CD4-positive, alpha-beta T cell treated with Interleukin-10 for 1 hour (primary cell): ENCODE data around the gene TTC7B.

Experiments used
- DNase-seq: peaks from one replicate; pipeline ENCODE4 v3.0.0-alpha.2; 2020

TTC7B gene

DNA sequence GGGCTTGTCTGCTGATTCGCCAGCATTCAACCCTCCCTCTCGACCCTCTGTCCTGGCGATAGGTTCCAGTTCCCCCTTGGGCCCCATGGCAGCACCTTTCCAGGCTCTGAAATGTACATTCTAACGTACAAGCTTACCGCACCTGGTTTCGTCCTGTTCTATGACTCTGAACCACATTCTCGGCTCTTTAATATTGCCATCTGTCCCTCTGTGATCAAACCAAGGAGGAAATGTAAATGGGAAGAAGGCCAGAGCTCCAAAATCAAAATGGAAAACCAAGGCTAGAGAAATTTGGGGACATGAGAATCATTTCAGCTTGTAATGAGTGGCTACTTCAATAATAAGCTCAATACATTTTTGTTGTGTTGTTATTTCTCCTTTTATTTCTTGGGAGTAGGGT, 117.2 kb downstream of the TTC7B start:
- no peak for DNase-seq

DNA sequence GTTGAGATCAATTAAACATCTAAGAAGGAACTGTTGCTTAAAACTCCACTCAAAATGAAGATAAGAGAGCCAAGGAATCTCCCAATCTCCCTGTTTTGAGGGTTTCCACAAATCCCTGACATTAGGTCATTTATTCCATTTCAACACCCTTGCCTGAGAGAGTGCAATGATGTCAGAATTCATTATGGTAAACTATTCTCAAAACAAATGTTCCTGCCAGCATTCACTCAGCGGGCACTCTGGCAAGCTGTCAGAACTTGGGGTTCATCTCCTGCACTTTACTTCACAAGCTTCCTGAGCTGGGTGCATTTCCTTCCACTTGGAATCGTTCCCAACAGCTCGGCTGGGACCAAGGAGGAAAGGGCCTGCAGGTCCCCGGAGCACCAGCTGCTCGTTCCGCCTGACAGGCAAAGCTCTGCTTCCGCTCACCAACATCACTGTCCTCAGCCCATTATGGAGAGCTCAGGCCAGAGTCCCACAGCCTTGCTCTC, 117.8 kb downstream of the TTC7B start:
- DNase-seq: no peak

DNA sequence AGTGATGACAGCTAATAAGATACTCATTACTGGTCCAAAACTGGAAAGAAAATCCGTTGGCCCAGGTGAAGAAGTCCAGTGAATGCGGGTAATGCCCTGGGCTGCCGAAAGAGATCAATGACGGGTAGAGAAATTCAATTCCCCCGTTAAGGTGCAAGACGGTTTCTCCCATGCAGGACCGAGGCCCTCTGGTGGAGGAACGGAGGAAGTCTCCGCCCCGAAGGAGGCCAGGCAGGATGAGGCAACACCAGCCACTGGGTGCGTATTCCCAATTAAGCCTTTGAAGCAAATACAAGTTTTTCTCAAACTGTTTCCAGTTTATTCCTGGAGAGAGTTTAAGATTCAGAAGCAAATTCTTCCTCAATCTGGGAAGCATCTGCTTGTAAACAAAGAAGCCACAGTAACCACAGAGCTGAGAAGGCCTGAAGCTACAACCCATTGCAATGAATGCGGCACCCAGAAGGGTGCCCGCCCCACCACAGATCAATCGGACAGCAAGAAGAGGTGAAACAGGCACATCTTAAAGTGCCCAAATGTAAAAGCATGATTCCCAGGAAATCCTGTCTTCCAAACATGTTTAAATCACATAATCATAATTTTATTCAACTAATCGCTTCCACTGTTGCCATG, 118.5 kb downstream of the TTC7B start:
- DNase-seq: peak; percentile 77

DNA sequence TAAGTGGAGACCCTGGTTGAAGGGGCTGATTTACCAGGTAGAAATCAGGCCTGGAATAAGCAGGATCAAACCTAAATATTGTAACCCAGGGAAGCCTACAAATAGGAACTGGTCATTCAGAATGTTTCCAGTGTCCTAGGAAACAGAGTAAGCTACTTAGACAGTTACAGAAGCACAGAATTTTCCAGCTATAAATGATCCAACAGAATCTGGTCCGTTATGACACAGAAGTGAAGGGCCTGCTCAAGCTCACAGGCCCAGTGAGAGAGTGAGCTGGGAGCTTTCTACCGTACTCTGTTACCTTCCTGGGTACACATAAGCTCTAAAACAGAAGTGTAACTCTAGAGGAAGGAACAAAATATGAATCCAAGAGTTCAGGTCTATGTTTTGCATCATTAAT, 119.1 kb downstream of the TTC7B start:
- no peak for DNase-seq

DNA sequence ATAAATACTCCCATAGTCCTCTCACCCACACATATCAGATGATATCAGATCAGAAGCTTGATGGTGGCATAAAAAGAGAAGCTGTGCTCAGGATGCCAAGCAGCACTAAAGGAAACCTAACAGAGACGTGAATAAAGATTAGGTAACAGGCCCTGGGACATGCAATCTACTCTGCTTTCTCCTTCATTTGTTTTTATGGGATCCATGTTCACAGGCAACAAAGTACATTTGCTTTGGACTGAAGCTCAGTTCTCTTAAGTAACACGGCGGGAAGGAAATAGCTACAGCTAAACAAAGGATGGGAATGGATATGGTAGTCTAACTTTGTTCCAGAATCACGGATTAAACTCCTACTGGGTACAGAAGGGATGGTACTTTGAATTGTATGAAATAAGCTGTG, 119.5 kb downstream of the TTC7B start:
- no peak for DNase-seq

DNA sequence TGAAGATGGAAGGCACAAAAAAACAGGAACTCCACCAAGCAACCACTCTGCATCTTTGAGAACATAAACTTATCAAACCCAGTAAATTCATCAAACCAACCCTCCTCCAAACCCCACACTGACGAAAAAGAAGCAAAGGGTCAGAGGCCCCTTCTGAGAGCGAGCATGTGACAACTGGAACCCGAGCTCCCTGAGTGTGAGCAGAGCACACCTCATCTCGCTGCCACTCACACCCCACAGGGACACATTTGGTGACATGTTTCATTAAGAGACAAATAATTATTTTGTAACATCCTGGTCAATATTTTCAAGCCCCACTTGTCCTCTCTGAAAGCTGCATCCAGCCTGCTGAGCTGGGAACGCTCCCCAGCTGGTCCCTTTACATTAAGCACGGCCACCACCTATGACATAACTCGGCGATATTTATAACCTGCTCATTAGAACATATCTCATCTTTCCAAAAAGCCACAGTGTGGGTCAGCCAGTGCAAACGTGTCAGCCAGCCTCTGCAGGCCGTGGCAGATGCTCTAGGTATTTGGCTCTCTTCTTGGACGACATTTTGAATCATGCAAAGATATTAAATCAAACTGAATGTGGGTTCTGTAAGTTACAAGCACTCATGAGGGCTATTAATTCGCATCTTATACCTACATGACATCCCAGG, 120.1 kb downstream of the TTC7B start:
- no peak for DNase-seq

DNA sequence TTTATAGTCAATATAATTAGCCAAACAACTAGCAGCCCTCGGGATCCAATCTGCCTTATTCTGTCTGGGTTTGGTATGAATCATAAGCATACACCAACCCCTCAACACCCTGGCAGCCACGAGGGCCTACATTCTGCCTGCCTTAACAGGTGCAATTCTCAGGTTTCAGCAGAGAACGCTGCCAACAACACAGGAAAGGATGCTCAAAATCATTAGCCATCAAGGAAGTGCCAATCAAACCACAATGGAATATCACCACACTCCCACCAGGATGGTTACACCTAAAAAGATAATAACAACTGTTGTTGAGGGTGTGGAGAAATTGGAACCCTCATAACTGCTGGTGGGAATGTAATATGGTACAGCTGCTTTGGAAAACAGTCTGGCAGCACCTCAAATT, 122.8 kb downstream of the TTC7B start:
- no peak for DNase-seq

DNA sequence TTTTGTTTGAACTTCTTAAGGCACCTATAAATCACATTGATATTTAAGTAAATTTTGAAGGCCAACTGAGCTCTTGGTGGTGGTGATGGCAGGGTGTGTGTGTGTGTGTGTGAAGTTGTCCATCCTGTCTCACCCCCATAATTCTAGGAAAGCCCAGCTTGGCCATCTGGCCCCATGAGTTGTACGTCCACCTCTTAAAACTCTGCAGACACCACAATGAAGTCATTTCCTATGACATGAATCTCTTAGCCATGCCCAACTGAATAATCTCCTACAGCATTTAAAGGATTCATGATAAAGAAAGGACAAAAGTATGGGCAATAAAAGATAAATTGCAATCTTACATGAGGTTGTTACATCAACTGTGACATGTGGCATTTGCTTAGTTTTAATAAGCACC, 123.4 kb downstream of the TTC7B start:
- no peak for DNase-seq

DNA sequence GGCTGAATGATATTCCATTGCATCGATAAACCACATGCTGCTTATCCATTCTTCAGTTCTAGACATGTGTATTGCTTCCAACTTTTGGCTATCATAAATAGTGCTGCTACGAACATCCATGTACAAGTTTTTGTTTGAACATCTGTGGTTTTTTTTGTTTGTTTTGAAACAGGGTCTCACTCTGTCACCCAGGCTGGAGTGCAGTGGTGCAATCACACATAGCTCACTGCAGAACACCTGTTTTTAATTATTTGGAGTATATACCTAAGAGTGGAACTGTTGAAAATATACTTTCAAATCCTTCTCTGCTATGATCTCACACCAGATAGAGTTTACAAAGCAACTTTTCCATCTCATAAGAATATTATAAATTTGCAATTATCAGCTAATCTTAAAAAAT, 124.2 kb downstream of the TTC7B start:
- no peak for DNase-seq

DNA sequence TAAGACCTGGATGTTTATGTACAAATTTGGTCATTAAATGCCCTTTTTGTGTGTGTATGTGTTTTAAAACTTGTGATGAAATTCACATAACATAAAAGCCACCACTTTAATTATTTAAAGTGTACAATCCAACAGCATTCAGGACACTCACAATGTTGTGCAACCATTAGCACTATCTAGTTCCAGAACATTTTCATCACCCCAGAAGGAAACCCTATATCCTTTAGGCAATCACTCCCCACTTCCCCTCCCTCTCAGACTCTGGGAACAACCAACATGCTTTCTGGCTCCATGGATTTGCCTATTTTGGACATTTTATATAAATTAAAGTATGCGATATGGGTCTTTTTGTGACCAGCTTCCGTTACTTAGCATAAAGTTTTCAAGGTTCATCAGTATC, 124.6 kb downstream of the TTC7B start:
- DNase-seq: no peak

DNA sequence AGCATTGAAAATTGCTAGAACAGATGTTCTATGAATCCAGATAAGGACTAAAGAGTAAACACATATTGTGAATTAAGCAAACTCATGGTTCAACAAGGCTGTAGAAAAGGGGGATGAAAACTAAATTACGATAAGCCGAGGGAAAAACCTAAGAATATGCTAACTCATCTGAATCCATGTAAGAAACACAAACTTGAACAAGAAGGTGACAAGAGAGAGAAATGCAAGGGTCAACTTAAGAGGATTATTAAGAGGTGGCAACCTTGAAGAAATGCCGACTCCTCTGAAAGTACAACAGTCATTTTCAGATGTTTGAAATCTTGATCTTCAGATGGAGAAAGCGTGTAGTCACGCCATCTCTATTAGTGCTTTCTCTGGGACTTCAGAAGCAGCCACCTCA, 128.6 kb downstream of the TTC7B start:
- DNase-seq: no peak

DNA sequence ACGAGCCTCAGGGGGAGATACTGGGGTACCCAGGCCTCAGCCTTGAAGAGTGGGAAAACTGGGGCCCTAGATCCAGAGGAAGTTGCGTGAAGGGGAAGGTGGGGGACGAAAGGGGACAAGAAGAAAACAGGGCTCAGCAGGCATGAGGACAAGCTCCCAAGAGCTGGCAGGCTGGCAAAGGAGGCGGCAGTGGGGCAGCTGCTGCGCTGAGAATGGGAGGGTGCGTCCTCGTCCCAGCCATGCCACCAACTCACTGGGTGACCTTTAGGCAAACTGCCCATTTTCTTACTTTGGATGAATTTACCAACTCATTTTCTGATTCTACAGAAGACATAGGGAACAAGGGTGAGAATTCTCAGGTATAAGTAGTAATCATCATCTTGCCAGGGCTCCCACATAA, 133.6 kb downstream of the TTC7B start:
- DNase-seq: no peak

DNA sequence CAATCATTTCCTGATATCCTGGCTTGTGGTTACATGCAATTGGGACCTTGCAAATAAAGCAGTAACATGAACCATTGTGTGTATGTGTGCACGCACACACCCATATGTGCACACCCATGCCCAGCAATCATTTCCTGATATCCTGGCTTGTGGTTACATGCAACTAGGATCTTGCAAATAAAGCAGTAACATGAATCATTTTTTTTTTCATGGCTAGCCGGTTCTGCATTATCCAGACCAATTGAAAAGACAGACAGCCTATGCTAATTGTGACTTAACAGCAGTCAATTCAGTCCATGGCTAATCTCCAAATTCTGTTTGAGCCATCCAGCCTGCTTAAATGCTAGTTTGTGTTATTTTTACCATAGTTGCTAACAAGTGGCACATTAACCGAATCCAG, 134.3 kb downstream of the TTC7B start:
- no peak for DNase-seq

DNA sequence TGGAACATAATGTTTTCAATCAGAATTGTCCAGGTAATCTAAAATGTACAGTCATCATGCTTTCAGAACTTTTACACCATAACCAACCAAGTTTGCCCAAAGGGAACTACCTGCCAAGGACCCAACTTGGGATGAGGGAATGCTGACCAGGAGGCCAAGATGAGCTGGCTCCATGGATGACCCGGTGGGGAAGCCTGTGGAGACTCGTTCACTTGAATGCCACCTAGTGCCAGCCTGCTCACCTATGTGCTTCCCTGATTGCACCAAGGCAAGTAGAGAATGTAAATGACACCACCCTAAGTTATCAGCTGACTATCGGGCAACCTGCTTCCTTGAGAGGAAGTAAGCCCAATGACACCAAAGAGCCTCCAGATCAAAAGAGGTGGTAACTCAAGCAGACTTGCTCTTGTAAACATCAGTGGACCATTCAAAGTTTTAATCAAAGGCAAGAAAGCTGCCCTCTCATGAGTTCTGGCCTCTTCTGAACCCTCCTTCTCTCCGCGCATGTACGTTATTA, 137.3 kb downstream of the TTC7B start:
- no peak for DNase-seq

DNA sequence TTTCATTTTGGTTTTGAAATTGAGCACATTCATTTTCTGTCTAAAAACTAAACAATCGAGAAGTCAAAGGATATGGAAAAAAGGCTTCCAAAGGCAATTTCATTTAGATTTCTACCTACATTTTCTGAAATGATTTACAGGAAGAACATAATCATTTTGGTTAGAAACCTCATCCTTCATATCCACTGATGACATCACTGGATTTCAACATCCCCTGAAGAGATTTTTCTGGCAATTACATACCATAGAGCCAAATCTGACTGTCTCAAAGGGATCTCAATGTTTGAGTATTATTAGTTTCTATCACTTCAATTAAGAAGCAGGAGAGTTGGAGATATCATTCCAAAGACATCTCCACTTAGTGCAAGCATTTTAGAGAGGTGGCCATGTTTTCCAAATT, 137.8 kb downstream of the TTC7B start:
- DNase-seq: no peak

DNA sequence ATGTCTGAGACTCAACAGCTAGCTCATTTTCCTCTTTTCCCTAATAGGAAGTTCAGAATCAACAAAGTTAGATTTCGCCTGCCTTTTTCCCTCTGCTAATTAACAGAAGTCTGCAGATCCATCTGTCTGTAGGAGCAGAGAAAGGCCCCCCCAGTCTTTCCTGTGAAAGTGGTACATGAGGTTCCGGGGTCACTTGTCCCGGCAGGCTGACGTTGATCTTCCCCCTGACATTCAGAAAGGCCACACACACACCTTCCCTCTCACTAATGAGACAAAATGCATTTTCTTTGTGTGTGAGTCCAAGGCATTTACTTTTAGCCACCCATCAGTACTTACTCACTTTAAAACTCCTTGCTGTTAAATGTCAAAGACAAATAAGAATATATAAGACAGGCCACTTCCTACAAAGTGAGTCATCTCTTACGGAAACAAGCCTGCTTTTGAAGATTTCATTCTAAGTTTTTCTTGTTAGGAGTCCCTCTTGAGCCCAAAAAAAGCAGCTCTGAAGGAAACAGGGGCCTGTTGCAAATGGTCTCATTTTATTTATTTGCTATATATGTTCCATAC, 138.7 kb downstream of the TTC7B start:
- peak; percentile 14 for DNase-seq

DNA sequence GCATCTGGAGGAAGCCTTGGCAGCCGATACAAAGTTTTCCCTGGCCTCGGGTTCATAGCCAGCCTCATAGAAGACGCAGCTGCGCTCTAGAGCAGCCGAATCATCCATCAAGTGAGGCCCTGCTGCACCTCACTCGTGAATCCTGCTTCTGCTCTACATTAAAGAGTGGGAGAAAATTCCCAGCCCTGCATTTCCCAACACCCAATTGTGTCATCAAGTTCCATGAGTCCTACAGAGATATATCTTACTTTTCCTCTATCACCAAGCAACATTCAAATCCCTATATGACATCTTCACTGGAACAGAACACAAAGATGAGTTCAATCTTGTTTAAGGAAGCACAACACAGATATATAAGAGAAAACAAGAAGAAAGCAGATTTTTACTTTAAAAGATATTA, 139.3 kb downstream of the TTC7B start:
- no peak for DNase-seq

DNA sequence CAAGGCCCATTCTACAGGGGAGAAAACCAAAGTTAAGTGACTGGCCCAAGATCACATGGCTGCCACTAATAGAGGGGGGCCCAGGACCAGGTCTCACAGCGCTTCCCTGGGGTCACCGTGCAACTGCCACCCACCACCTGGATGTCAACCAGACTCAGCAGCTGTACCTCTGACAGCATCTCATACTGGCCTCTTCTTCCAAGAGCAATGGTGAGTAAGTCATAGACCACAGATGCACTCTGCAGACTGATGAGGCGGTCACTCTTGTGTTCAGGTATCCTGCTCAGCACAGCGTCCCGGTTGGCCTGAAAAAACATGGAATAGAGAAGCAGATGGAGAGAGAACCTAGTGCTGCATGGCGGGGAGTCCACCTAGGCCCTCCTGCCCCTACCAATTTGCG, 139.9 kb downstream of the TTC7B start:
- DNase-seq: no peak

DNA sequence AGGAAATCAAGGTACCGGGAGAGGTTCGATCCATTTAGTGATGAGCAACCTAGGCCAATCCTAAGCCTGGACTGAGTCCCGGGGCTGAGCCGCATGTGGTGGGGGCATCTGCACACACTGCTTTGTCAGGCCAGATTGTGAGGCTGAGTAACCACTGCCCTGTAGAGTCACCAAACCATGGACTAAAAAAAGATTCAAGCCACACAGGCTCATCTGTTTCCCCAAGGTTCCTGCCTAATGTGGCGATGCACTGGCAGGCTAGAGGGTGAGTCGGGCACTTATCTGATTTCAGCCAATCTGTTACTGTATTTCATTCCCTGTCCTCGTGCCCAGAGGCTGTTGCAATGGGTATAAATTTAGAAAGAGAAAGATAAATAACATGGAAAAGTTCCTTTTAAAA, 140.8 kb downstream of the TTC7B start:
- no peak for DNase-seq

DNA sequence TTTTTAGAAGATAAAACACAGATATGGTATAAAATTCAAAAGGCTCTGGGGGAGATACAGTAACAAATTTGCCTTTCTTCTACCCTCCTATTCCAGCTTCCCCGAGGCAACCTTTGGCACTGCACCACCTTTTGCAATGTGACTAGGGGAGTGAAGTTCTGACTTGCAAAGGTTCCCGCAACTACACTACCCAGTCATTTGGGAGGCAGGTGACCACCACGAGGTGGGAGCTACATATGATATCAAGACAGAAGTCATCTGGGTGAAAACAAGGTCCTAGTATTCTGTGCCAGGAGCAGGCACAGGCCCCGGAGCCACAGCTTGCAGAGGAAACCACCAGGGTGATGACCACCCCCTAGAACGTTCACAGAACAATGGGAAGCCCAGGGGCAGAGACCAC, 141.5 kb downstream of the TTC7B start:
- DNase-seq: no peak

DNA sequence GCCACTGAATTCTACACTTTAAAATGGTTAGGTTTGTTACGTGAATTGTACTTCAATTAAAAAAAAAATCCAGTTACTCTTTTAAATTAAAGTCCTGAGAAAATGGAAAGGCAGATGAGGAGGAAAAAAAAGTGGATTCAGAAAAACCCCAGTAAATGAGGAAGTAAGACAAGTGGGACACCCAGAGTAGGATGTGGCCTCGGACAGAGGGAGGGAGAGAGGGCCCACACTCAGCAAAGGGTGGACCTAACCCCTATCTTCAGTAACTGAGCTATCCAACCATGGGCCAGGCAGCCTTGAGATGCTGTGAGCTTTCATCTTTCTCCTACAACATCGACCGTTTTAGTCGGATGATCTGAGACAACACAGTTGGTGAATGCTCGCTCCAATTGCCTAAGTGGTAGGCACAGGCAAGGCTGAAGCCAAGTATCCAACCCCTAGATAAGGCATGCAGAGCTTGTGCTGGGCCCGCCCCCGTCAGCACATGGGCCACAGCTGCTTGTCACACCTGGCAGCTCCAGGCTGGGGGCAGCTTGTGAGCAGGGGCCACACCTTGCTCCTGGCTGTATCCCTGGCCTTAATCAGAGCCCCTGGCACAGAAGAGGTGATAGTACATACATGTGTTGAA, 142.1 kb downstream of the TTC7B start:
- DNase-seq: no peak

DNA sequence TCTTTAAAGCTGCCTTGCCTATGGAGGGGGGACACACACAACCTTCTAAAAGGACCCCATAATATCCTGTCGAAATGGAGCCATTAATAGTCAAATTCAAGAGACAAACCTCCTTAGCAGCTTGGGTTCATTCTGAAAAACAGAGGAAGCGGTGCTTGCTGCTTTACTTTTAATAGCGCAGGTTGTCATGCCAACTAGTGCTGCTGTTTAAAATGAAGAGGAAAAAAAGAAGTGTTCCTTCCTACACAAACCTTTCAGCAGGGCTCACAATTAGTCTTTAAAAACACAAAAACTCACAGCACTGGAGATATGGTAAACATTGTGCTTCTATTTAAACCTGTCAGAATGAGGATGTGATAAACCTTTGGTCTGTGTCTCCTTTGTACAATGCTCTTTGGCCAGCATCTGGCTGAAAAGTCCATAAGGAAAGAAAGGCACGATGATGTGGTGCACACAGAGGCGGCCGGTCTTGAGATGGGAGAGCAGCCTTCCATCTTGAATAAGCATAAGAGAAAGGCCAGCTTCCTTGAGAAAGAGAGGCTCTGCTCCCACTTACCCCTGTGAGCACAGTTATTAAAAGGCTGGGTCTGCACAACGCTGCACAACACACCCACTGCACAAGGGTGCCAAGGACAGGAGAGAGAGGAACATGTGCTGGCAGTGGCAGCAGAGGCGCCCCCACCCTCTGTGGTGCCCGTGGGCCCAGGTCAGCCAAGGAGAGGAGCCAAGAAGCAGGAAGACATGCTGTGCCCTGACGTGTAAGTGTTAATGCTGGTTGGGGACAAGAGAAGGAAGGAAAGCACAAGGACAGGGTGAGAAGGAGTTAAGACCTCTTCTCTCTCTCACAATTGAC, 144.6 kb downstream of the TTC7B start:
- DNase-seq: peak; percentile 4

DNA sequence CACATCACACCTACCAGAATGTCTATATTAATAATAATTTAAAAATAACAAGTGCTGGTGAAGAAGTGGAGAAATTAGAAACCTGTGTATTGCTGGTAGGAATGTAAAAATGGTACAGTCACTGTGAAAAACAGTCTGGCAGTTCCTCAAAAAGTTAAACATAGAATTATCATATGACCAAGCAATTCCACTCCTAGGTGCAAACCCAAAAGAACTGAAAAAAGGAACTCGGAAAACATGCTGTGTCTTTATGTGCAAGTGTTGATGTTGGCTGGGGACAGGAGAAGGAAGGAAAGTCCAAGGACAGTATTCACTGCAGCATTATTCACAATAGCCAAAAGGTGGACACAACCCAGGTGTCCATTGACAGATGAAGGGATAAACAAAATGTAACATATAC, 146.5 kb downstream of the TTC7B start:
- no peak for DNase-seq
